ENCODE results near the gene ZNF618.

- TF ChIP-seq CTCF (conservative IDR thresholded peaks at IDR 0.05; ENCODE audit: low read depth, low read length) (no peak), EZH2 (IDR thresholded peaks at IDR 0.05; ENCODE audit: low read length, unreplicated experiment) (no peak)
Measured at GRCh38 chr9:113844466-113844865, 31.6 kb upstream of the ZNF618 start.

All from PC-3 (cell line).